Spleen (tissue), 11 donors: Measurements from ENCODE around the gene PCDHGB5. TPM values are rescaled to one million over a fixed set of nuclear protein-coding genes. Genes with fewer than 3 reads are reported as not detected.

Experiments
- DNase-seq: peaks from one replicate; pipeline ENCODE4 v3.0.0-alpha.2; 2020
- H3K27ac ChIP-seq, 8 donors: fragments of 200-600 bp; sonication (generic) in 7 of 8; 1 replicate in 4 of 8; 2 replicates in 4 of 8; pipeline versions ENCODE4 v1.5.0 to v1.8.0; 2016 to 2021; ENCODE audit warnings: inconsistent platforms in 4 of 8, mild to moderate bottlenecking in 4 of 8, moderate library complexity in 1 of 8
- H3K27me3 ChIP-seq, 7 donors: fragments of 200-600 bp; sonication (generic) in 6 of 7; replicated peaks in 1 of 7; 1 replicate in 4 of 7; 2 replicates in 3 of 7; pipeline versions ENCODE4 v1.5.0 to v1.8.0; 2016 to 2021; ENCODE audit warnings: inconsistent platforms in 3 of 7, mild to moderate bottlenecking in 1 of 7
- H3K36me3 ChIP-seq, 6 donors: fragments of 200-600 bp; sonication (generic) in 5 of 6; 1 replicate in 4 of 6; 2 replicates in 2 of 6; pipeline versions ENCODE4 v1.5.0 to v1.8.0; 2016 to 2021; ENCODE audit warnings: inconsistent platforms in 2 of 6
- H3K4me1 ChIP-seq, 6 donors: fragments of 200-600 bp; sonication (generic) in 5 of 6; 1 replicate in 3 of 6; 2 replicates in 3 of 6; pipeline versions ENCODE4 v1.5.0 to v1.8.0; 2016 to 2021; ENCODE audit warnings: inconsistent platforms in 3 of 6
- H3K4me3 ChIP-seq, 8 donors: fragments of 200-600 bp; sonication (generic) in 7 of 8; 1 replicate in 4 of 8; 2 replicates in 4 of 8; pipeline versions ENCODE4 v1.5.0 to v1.8.0; 2016 to 2021; ENCODE audit warnings: inconsistent platforms in 4 of 8, mild to moderate bottlenecking in 4 of 8, moderate library complexity in 2 of 8
- H3K9me3 ChIP-seq, 8 donors: fragments of 200-600 bp; sonication (generic) in 7 of 8; 1 replicate in 4 of 8; 2 replicates in 4 of 8; pipeline versions ENCODE4 v1.5.0 to v1.8.0; 2016 to 2021; ENCODE audit warnings: inconsistent platforms in 4 of 8
- POLR2A ChIP-seq, 3 donors: fragments of 450-650 bp; IDR thresholded peaks; one replicate each; pipeline ENCODE4 v1.5.1; 2017; ENCODE audit warnings: antibody characterized with exemption in 3 of 3, mild to moderate bottlenecking in 1 of 3
- POLR2AphosphoS5 ChIP-seq, 3 donors: sonication (generic); formaldehyde crosslinking; IDR thresholded peaks; one replicate each; pipeline ENCODE4 v1.5.1; 2017; ENCODE audit warnings: antibody characterized with exemption in 3 of 3
- WGBS, 5 donors: extraction: QIAGEN DNeasy Blood & Tissue Kit in 3 of 5; methylation state at CpG; one replicate each; pipeline versions ENCODE4 v1.1.5 to v1.1.7; 2013 to 2018; 5-methylcytosine and 5-hydroxymethylcytosine counted together
- intact Hi-C: fragments of 100-400 bp; cut with DNase I; formaldehyde crosslinking; loops from one replicate; pipeline ENCODE4 v1.15.0; 2023; ENCODE audit warnings: low total_unique reads
- polyA plus RNA-seq, 3 donors: library from polyadenylated mRNA; stranded (reverse); fragments of 200-250 nt; gene quantifications; one replicate each; pipeline ENCODE4 v1.2.1, GENCODE V29; 2013
- total RNA-seq, 7 donors: library from RNA; depleted of rRNA in 3 of 7; stranded (reverse); fragments of >200 nt in 3 of 7; fragmentation: NEBNext Ultra II Directional in 4 of 7; extraction: Animal tissue kit (Norgen Biotek cat#: 25700) in 4 of 7; gene quantifications; one replicate each; pipeline versions ENCODE4 v1.1.0 to v1.2.1, GENCODE V29; 2016 to 2021
- TF ChIP-seq, protein P1 (sequence below), 11 experiments: fragments of 200-600 bp in 7 of 11; fragments of 450-650 bp in 4 of 11; sonication (generic) in 4 of 11; IDR thresholded peaks in 8 of 11; conservative IDR thresholded peaks in 3 of 11; 1 replicate in 7 of 11; 2 replicates in 4 of 11; pipeline versions ENCODE4 v1.4.0 to v1.8.0; 2016 to 2021; ENCODE audit warnings: antibody characterized with exemption in 11 of 11, inconsistent platforms in 4 of 11, mild to moderate bottlenecking in 1 of 11
- donor health status: healthy with polysubstance abuse.
- donor health status: DM: no; HTN: no; CAD: no; lungs with moderate emphysema.
- donor health status: DM: no; HTN: no; CAD: no.
- donor health status: Bipolar disorder and iron deficiency.
- donor health status: healthy.
- donor health status: DM: no; HTN: no; CAD: no.
- donor health status: DM: yes; HTN: yes; CAD: no.

PCDHGB5 gene
- total and polyA plus RNA-seq, 10 donors, result 0.07 to 8.0 (median 5.1) TPM

DNA sequence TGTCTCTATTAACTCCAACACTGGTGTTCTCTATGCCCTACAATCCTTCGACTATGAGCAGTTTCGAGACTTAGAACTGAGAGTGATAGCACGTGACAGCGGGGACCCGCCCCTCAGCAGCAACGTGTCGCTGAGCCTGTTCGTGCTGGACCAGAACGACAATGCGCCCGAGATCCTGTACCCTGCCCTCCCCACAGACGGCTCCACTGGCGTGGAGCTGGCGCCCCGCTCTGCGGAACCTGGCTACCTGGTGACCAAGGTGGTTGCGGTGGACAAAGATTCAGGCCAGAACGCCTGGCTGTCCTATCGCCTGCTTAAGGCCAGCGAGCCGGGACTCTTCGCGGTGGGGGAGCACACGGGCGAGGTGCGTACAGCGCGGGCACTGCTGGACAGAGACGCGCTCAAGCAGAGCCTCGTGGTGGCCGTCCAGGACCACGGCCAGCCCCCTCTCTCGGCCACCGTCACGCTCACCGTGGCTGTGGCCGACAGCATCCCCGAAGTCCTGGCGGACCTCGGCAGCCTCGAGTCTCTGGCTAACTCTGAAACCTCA lies 25.1 kb downstream of the PCDHGB5 start:
- H3K27me3 ChIP-seq, result peaks cover 0 to 89% (median 35%) of the 10 kb centered on the region in 7 donors
- peaks cover 0 to 13% (median 0%) of the 10 kb centered on the region in 6 donors for H3K36me3 ChIP-seq
- H3K4me1 ChIP-seq, result peaks cover 0 to 12% (median 0%) of the 10 kb centered on the region in 6 donors
- H3K4me3 ChIP-seq, result no peak overlapping the region
- 26 to 45% (median 30%) methylated on average over 29 to 42 of the region's 42 CpGs for WGBS, 5 donors
- peaks cover 2 to 100% (median 100%) of the 10 kb centered on the region in 8 donors for H3K9me3 ChIP-seq
- no peak for DNase-seq
- intact Hi-C loops, result no loop called here
- no peak overlapping the region for H3K27ac ChIP-seq
- TF ChIP-seq, protein P1, sequence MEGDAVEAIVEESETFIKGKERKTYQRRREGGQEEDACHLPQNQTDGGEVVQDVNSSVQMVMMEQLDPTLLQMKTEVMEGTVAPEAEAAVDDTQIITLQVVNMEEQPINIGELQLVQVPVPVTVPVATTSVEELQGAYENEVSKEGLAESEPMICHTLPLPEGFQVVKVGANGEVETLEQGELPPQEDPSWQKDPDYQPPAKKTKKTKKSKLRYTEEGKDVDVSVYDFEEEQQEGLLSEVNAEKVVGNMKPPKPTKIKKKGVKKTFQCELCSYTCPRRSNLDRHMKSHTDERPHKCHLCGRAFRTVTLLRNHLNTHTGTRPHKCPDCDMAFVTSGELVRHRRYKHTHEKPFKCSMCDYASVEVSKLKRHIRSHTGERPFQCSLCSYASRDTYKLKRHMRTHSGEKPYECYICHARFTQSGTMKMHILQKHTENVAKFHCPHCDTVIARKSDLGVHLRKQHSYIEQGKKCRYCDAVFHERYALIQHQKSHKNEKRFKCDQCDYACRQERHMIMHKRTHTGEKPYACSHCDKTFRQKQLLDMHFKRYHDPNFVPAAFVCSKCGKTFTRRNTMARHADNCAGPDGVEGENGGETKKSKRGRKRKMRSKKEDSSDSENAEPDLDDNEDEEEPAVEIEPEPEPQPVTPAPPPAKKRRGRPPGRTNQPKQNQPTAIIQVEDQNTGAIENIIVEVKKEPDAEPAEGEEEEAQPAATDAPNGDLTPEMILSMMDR (IDR thresholded peaks at IDR 0.05 in 8 of 11, conservative IDR thresholded peaks at IDR 0.05 in 3 of 11), result no peak
- TF ChIP-seq POLR2A (IDR thresholded peaks at IDR 0.05), result no peak
- TF ChIP-seq POLR2AphosphoS5 (IDR thresholded peaks at IDR 0.05), result no peak

DNA sequence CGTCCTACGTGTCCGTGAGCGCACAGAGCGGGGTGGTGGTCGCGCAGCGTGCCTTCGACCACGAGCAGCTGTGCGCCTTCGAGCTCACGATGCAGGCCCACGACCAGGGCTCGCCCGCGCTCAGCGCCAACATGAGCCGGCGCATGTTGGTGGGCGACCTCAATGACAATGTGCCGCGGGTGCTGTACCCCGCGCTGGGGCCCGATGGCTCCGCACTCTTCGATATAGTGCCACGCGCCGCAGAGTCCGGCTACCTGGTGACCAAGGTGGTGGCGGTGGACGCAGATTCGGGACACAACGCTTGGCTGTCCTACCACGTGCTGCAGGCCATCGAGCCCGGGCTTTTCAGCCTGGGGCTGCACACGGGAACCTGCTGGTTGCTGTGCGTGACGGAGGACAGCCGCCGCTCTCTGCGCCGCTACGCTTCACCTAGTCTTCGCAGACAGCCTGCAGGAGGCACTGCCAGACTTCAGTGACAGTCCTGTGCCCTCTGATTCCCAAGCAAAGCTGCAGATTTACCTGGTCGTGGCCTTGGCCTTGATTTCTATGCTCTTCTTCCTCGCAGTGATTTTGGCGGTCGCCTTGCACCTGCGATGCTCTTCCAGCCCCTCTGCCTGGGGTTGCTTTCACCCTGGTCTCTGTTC lies 30.2 kb downstream of the PCDHGB5 start:
- intact Hi-C loops, result no loop called here
- Histone ChIP-seq H3K27ac (no peak overlapping the region), H3K4me1 (peaks cover 0 to 19% (median 0%) of the 10 kb centered on the region in 6 donors), H3K27me3 (peaks cover 0 to 88% (median 14%) of the 10 kb centered on the region in 7 donors), H3K9me3 (peaks cover 0 to 100% (median 98%) of the 10 kb centered on the region in 8 donors), H3K36me3 (peaks cover 0 to 8% (median 0%) of the 10 kb centered on the region in 6 donors), H3K4me3 (no peak overlapping the region)
- no peak for DNase-seq
- TF ChIP-seq POLR2A (IDR thresholded peaks at IDR 0.05), result no peak
- no peak for TF ChIP-seq POLR2AphosphoS5 (IDR thresholded peaks at IDR 0.05)
- TF ChIP-seq, protein P1 (IDR thresholded peaks at IDR 0.05 in 8 of 11, conservative IDR thresholded peaks at IDR 0.05 in 3 of 11), result no peak
- WGBS, 5 donors, result 33 to 63% (median 55%) methylated on average over 18 to 53 of the region's 53 CpGs

DNA sequence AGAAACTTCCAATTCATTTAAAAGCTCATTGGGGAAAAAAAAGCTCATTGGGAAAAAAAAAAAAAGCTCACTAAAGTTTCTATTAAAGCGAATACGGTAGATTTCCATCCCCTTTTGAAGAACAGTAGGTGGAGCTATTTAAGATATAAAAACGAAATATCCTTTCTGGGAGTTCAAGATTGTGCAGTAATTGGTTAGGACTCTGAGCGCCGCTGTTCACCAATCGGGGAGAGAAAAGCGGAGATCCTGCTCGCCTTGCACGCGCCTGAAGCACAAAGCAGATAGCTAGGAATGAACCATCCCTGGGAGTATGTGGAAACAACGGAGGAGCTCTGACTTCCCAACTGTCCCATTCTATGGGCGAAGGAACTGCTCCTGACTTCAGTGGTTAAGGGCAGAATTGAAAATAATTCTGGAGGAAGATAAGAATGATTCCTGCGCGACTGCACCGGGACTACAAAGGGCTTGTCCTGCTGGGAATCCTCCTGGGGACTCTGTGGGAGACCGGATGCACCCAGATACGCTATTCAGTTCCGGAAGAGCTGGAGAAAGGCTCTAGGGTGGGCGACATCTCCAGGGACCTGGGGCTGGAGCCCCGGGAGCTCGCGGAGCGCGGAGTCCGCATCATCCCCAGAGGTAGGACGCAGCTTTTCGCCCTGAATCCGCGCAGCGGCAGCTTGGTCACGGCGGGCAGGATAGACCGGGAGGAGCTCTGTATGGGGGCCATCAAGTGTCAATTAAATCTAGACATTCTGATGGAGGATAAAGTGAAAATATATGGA lies 32.8 kb downstream of the PCDHGB5 start, which contains the start of gene PCDHGA12:
PCDHGA12 (plus strand) TSS at position 176 of the 782 bp plus-strand sequence; CDS start at position 429, 253 bp downstream.
- WGBS, 5 donors, result 10 to 26% (median 12%) methylated on average over 33 of the region's 33 CpGs
- H3K9me3 ChIP-seq, result peaks cover 0 to 100% (median 98%) of the 10 kb centered on the region in 8 donors
- H3K27me3 ChIP-seq, result peaks cover 0 to 87% (median 14%) of the 10 kb centered on the region in 7 donors
- intact Hi-C loops, result no loop called here
- H3K4me1 ChIP-seq, result peaks cover 0 to 19% (median 0%) of the 10 kb centered on the region in 6 donors
- peak within 1 kb of the TSS in 1 of 8 donors; percentile 23 for H3K27ac ChIP-seq
- TF ChIP-seq, protein P1 (IDR thresholded peaks at IDR 0.05 in 8 of 11, conservative IDR thresholded peaks at IDR 0.05 in 3 of 11), result peak in 9 of 11 experiments; percentile 19 to 50 (median 37)
- TF ChIP-seq POLR2AphosphoS5 (IDR thresholded peaks at IDR 0.05) (no peak), POLR2A (IDR thresholded peaks at IDR 0.05) (no peak)
- DNase-seq, result no peak
- H3K36me3 ChIP-seq, result peaks cover 0 to 8% (median 0%) of the 10 kb centered on the region in 6 donors
- peak within 1 kb of the TSS in 7 of 8 donors; percentile 6 to 58 (median 29) for H3K4me3 ChIP-seq
